ENCODE measurements around the gene PRKRIP1. TPM values are rescaled to one million over a fixed set of nuclear protein-coding genes. Genes with fewer than 3 reads are reported as not detected.

PRKRIP1 gene
- total and polyA plus RNA-seq, 2 donors from 2014 or later = 20.8 to 25.9 TPM

DNA sequence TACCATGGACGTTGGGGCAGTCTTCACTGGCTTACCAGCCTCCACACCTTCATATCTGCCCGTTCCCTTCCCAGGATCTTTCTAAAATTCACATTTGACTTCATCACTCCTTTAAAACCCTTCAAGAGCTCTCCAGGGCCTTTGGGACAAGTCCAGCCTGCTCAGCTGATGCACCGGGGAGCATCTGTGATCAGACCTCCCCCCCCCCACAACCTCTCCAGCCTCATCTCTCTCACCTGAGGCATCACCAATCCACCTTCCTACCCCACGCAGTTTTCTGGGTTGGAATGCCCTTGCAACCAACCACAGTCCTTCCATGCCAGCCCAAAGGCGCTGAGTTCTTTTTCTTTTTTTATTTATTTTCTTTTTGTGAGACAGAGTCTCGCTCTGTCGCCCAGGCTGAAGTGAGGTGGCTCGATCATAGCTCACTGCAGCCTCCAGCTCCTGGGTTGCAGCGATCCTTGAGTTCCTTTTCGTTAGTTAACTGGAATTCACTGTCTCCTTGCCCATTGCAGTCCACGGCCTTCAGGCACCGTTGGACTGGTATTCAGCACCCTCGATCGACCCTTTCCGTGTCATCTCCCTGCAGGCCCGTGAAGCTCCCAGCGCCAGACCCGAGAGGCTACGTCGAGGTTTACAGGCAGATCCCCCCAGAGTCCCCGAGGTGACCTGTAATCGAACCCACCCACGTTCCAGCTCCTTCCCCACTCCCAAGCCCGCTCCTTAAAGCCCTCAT lies 67.8 kb downstream of the PRKRIP1 start:
- H3K4me3 ChIP-seq (ENCODE audit: low read length in 3 of 3) = peak overlapping the region; percentile 96 to 100 (median 97)
- TF ChIP-seq, protein P1, sequence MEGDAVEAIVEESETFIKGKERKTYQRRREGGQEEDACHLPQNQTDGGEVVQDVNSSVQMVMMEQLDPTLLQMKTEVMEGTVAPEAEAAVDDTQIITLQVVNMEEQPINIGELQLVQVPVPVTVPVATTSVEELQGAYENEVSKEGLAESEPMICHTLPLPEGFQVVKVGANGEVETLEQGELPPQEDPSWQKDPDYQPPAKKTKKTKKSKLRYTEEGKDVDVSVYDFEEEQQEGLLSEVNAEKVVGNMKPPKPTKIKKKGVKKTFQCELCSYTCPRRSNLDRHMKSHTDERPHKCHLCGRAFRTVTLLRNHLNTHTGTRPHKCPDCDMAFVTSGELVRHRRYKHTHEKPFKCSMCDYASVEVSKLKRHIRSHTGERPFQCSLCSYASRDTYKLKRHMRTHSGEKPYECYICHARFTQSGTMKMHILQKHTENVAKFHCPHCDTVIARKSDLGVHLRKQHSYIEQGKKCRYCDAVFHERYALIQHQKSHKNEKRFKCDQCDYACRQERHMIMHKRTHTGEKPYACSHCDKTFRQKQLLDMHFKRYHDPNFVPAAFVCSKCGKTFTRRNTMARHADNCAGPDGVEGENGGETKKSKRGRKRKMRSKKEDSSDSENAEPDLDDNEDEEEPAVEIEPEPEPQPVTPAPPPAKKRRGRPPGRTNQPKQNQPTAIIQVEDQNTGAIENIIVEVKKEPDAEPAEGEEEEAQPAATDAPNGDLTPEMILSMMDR (IDR thresholded peaks at IDR 0.05; ENCODE audit: borderline replicate concordance, extremely low read depth, insufficient read depth) = no peak
- no peaks in the 10 kb centered on the region for H3K9me3 ChIP-seq (ENCODE audit: control insufficient read depth in 2 of 3, insufficient read depth in 1 of 3, low read length in 3 of 3)
- peak overlapping the region; percentile 91 to 99 (median 95) for H3K9ac ChIP-seq (ENCODE audit: low read length in 3 of 3)
- H3K27me3 ChIP-seq (ENCODE audit: control insufficient read depth, insufficient read depth, low read length) = no peaks in the 10 kb centered on the region
- no peaks in the 10 kb centered on the region for H3K36me3 ChIP-seq (ENCODE audit: control insufficient read depth in 2 of 3, insufficient read depth in 3 of 3, low read length in 3 of 3)
- DNase-seq (peak in 2 of 5 donors; percentile 27 to 41), FAIRE-seq (no peak)
- H3K4me1 ChIP-seq (ENCODE audit: control insufficient read depth in 2 of 3, insufficient read depth in 2 of 3, low read depth in 1 of 3, low read length in 3 of 3) = peaks cover 0 to 12% (median 10%) of the 10 kb centered on the region in 3 donors
- intact Hi-C loops (cut with DNase I) = no loop called here
- peak overlapping the region; percentile 1 to 57 for H3K27ac ChIP-seq (ENCODE audit: low read depth in 2 of 2, low read length in 2 of 2)

DNA sequence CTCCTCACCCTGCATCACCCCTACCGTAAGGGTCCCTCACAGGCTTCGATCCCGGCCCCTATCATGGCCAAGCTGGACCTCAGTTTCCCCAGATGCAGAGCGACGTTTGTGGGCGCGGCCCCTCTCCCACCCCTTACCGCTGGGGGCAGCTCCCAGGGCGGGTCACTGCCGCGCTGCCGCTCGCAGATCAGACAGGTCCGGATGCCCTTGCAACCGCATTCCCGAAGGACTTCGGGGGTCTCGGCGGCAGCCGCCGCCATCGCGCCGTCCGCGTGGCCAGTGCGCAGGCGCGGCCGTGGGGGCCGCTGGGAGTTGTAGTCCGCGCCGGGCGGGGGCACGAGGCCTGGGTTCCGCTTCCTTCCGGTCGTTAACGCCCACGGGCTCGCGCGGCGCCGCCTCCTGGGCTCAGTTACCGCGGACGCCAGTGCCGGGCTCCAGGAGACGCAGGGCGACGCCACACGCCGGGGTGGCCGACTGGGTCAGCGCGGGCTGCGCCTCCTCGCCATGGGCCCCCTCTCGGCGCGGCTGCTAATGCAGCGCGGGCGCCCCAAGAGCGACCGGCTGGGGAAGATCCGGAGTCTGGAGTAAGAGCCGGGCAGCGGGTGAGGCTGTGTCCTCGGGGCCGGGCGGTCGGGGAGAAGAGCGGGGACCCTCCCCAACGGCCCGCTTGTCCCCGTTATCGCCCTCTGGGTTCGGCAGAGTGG lies 68.6 kb downstream of the PRKRIP1 start, which contains the start of the genes ALKBH4 and LRWD1:
Gene ALKBH4 (minus strand): TSS at position 287 of the 704 bp plus-strand sequence. CDS start 27 bp downstream, at position 260.
Gene LRWD1 (plus strand): TSS at position 408 of the 704 bp plus-strand sequence. CDS start 97 bp downstream, at position 505.
- Histone ChIP-seq H3K9me3 (ENCODE audit: control insufficient read depth in 2 of 3, insufficient read depth in 1 of 3, low read length in 3 of 3) (no peaks in the 10 kb centered on the region), H3K27me3 (ENCODE audit: control insufficient read depth, insufficient read depth, low read length) (no peaks in the 10 kb centered on the region), H3K4me1 (ENCODE audit: control insufficient read depth in 2 of 3, insufficient read depth in 2 of 3, low read depth in 1 of 3, low read length in 3 of 3) (peaks cover 0 to 12% (median 10%) of the 10 kb centered on the region in 3 donors), H3K36me3 (ENCODE audit: control insufficient read depth in 2 of 3, insufficient read depth in 3 of 3, low read length in 3 of 3) (peaks cover 0 to 1% (median 0%) of the 10 kb centered on the region in 3 donors), H3K27ac (ENCODE audit: low read depth in 2 of 2, low read length in 2 of 2) (peak within 1 kb of the TSS; percentile 1 to 57), H3K9ac (ENCODE audit: low read length in 3 of 3) (peak within 1 kb of the TSS; percentile 91 to 99 (median 95)), H3K4me3 (ENCODE audit: low read length in 3 of 3) (peak within 1 kb of the TSS; percentile 96 to 100 (median 97))
- intact Hi-C loops (cut with DNase I) = no loop called here
- TF ChIP-seq, protein P1 (IDR thresholded peaks at IDR 0.05; ENCODE audit: borderline replicate concordance, extremely low read depth, insufficient read depth) = peak; percentile 38
- FAIRE-seq = no peak
- peak; percentile 92 to 98 (median 95) for DNase-seq

DNA sequence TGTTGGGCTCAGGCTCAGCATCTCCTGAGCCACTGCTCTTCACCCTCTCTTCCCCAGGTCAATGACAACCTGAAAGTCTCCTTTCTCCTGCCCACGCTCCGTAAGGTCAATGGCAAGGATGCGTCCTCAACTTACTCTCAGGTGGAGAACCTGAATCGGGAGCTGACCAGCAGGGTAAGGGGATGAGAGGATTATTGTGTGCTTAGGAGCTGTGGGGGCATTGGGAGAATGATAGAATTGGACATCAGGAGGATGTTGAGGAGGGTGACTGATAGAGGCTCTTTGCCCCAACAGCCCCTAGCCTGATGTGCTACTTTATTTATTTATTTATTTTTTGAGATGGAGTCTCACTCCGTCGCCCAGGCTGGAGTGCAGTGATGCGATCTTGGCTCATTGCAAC lies 69.9 kb downstream of the PRKRIP1 start:
- no peaks in the 10 kb centered on the region for H3K27me3 ChIP-seq (ENCODE audit: control insufficient read depth, insufficient read depth, low read length)
- no peak overlapping the region for H3K27ac ChIP-seq (ENCODE audit: low read depth in 2 of 2, low read length in 2 of 2)
- intact Hi-C loops (cut with DNase I) = no loop called here
- FAIRE-seq (no peak), DNase-seq (no peak)
- peak overlapping the region in 1 of 3 donors; percentile 16 for H3K9ac ChIP-seq (ENCODE audit: low read length in 3 of 3)
- no peaks in the 10 kb centered on the region for H3K9me3 ChIP-seq (ENCODE audit: control insufficient read depth in 2 of 3, insufficient read depth in 1 of 3, low read length in 3 of 3)
- peaks cover 0 to 13% (median 12%) of the 10 kb centered on the region in 3 donors for H3K4me1 ChIP-seq (ENCODE audit: control insufficient read depth in 2 of 3, insufficient read depth in 2 of 3, low read depth in 1 of 3, low read length in 3 of 3)
- TF ChIP-seq, protein P1 (IDR thresholded peaks at IDR 0.05; ENCODE audit: borderline replicate concordance, extremely low read depth, insufficient read depth) = no peak
- H3K4me3 ChIP-seq (ENCODE audit: low read length in 3 of 3) = peak overlapping the region in 2 of 3 donors; percentile 24 to 100
- H3K36me3 ChIP-seq (ENCODE audit: control insufficient read depth in 2 of 3, insufficient read depth in 3 of 3, low read length in 3 of 3) = peaks cover 0 to 4% (median 0%) of the 10 kb centered on the region in 3 donors

Measured in kidney (tissue), 14 donors.